ENCODE measurements around the gene CHN2.
"Not testable (repeated sequence)": the region's sequence is repeated elsewhere in the genome, so short reads cannot be mapped to it uniquely, and the experiment has no call there.

Gene CHN2

DNA sequence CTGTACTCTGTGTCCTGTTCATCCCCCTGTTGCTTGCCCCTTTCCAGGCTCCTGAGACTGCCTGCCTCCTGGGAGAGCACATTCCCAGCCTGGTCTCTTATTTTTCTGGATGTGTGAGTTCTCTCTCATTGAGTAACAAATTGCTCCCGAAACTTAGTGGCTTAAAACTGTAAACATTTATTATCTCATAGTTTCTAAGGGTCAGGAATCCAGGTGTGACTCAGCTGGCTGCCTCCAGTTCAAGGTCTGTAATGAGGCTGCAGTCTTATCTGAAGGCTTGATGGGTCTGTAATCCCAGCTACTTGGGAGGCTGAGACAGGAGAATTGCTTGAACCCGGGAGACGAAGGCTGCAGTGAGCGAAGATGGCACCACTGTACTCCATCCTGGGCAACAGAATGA lies 315.5 kb downstream of the CHN2 start:
- DNase-seq = no peak

DNA sequence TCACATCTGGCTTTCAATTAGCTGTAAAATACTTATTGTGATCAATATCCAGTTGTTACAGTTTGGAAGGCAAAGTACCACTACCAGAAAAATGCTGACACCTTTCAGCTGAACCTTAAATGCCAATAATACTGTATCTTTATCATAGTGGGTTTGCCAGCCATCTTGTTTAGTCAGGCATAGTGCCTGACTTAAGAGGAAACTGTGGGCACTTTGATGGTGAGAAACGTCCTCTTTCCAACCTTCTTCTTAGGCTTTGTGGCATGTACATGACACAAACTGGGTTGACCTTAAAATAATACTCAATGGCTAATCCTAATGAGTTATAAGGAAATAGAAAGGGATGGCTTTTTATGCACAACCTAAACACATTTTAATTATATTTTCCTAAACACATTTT lies 316.8 kb downstream of the CHN2 start:
- DNase-seq = no peak

DNA sequence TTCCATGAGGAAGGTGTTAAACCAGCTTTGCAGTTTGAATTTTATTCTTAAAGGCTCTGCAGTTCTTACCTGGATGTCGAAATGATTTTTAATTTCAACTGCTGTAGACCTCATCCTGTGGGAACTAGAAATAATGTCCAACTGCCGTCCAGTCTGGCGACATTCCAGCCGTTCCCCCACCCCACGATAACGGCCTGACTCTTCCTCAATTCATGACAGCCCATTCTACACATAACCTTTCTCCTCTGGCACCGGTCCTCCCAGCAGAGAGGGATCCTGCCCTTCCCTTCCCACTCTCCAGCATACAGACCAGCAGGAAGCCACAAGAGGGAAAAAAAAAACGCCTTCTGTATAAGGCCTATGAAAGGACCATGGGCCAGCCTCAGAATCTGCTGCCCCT lies 317.3 kb downstream of the CHN2 start:
- DNase-seq = no peak

DNA sequence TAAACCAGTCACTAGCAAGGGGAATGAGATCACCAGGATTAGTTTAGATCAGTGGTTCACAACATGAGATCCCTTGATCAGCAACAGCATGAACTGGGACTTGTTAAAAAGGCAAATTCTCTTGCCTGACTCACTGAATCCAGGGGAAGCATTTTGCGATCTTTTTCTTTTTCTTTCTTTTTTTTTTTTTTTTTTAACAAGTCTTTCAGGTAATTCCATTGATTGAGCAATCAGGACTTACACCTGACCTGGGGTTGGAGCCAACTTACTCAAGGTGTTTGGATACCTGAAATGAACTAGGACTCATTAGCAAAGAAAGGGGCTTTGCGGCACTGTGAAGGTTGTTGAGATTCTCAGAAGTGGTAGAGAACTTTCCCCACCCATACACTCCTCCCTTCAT lies 321.9 kb downstream of the CHN2 start:
- no peak for DNase-seq

DNA sequence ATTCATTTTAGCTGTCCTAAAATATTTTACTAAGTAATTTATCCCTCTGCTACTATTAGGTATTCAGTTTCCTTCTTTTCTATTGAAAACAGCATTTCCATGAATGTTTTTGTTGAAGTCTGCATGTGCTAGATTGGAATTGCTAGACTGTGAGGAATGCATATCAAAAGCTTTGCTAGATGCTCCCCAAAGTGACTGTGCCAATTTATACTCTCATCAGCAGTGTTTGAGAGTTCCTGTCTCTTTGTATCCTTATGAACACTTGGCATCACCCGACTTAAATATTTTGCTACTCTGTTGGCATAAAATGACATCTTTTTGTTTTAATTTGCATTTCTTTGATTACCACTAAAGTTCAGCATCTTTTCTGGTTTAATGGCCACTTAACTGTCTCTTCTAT lies 324.0 kb downstream of the CHN2 start:
- no peak for DNase-seq

DNA sequence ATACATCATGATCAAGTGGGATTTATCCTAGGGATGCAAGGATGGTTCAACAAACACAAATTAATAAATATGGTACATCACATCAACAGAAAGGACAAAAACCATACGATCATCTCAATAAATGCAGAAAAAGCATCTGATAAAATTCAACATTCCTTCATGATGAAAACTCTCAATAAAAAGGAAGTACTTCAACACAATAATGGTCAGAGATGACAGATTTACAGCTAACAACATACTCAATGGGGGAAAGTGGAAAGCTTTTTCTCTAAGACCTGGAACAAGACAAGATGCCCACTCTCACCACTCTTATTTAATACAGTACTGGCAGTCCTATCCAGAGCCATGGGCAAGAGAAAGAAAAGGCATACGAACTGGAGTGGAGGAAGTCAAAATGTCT lies 329.2 kb downstream of the CHN2 start:
- DNase-seq = no peak

DNA sequence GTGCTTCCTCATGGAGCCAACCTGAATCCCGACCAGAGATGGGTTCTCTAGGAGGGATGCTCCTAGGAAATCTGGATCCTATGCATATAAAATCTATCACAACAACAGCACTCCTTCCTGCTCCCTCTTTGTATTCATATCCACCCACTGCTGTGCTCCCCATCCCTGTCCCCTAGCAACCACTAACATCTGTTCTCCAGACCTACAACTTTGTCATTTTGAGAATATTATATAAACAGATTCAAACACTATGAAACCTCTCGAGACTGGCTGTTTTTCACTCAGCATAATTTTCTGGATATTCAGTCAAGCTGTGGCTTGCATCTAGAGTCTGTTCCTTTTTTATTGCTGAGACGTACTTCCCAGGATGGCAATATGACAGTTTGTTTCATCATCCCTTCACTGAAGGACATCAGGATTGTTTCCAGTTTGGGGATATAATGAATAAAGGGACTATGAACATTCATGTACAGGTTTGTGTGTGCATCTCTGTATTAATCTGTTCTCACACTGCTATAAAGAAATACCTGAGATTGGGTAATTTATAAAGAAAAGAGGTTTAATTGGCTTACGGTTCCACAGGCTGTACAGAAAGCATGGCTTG lies 333.0 kb downstream of the CHN2 start:
- DNase-seq = no peak

DNA sequence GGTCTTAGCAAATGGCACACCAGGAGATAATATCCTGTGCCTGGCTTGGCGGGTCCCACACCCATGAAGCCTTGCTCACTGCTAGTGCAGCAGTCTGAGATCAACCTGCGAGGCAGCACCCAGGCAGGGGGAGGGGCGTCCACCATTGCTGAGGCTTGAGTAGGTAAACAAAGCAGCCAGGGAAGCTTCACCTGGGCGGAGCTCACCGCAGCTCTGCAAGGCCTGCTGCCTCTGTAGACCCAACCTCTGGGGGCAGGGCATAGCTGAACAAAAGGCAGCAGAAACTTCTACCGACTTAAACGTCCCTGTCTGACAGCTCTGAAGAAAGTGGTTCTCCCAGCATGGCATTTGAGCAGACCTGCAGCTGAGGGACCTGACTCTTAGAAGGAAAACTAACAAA lies 334.0 kb downstream of the CHN2 start:
- not testable (repeated sequence) for DNase-seq
